Measurements from ENCODE around the gene PEX16. TPM values are rescaled to one million over a fixed set of nuclear protein-coding genes. Genes with fewer than 3 reads are reported as not detected.

The PEX16 gene
- total and polyA plus RNA-seq, 10 donors = 29.2 to 50.1 (median 34.9) TPM

- Histone ChIP-seq H3K4me3 (no peak overlapping the region), H3K27ac (no peak overlapping the region), H3K36me3 (peaks cover 0 to 100% (median 74%) of the 10 kb centered on the region in 6 donors), H3K27me3 (replicated peaks in 1 of 7) (no peaks in the 10 kb centered on the region), H3K4me1 (no peaks in the 10 kb centered on the region), H3K9me3 (no peaks in the 10 kb centered on the region)
- TF ChIP-seq POLR2A (IDR thresholded peaks at IDR 0.05) = no peak
- TF ChIP-seq POLR2AphosphoS5 (IDR thresholded peaks at IDR 0.05) = no peak
- TF ChIP-seq CTCF (IDR thresholded peaks at IDR 0.05 in 8 of 11, conservative IDR thresholded peaks at IDR 0.05 in 3 of 11) = no peak
- DNase-seq = no peak
- 92 to 100% (median 97%) methylated on average over 1 of the region's 1 CpG for WGBS, 5 donors
- intact Hi-C loops (cut with DNase I; ENCODE audit: low total_unique reads) = no loop called here
Observed at GRCh38 chr11:45947885-45948284, 30.2 kb upstream of the PEX16 start.

- H3K9me3 ChIP-seq = no peaks in the 10 kb centered on the region
- H3K4me1 ChIP-seq = no peaks in the 10 kb centered on the region
- 87 to 100% (median 94%) methylated on average over 3 of the region's 3 CpGs for WGBS, 5 donors
- intact Hi-C loops (cut with DNase I; ENCODE audit: low total_unique reads) = no loop called here
- no peak overlapping the region for H3K4me3 ChIP-seq
- H3K36me3 ChIP-seq = peaks cover 0 to 100% (median 71%) of the 10 kb centered on the region in 6 donors
- TF ChIP-seq CTCF (IDR thresholded peaks at IDR 0.05 in 8 of 11, conservative IDR thresholded peaks at IDR 0.05 in 3 of 11) (no peak), POLR2AphosphoS5 (IDR thresholded peaks at IDR 0.05) (no peak), POLR2A (IDR thresholded peaks at IDR 0.05) (no peak)
- no peaks in the 10 kb centered on the region for H3K27me3 ChIP-seq (replicated peaks in 1 of 7)
- no peak overlapping the region for H3K27ac ChIP-seq
- DNase-seq = no peak
Observed at GRCh38 chr11:45945397-45945999, 27.8 kb upstream of the PEX16 start.

GRCh38 chr11:45942381-45942780 is 24.7 kb upstream of the PEX16 start:
- Histone ChIP-seq H3K27me3 (replicated peaks in 1 of 7) (no peaks in the 10 kb centered on the region), H3K36me3 (peaks cover under 1 to 100% (median 53%) of the 10 kb centered on the region in 6 donors), H3K27ac (no peak overlapping the region), H3K4me1 (peaks cover 0 to 24% (median 2%) of the 10 kb centered on the region in 6 donors), H3K9me3 (no peaks in the 10 kb centered on the region), H3K4me3 (no peak overlapping the region)
- intact Hi-C loops (cut with DNase I; ENCODE audit: low total_unique reads) = no loop called here
- 95 to 97% (median 96%) methylated on average over 4 of the region's 4 CpGs for WGBS, 5 donors
- TF ChIP-seq POLR2A (IDR thresholded peaks at IDR 0.05) = no peak
- no peak for TF ChIP-seq CTCF (IDR thresholded peaks at IDR 0.05 in 8 of 11, conservative IDR thresholded peaks at IDR 0.05 in 3 of 11)
- TF ChIP-seq POLR2AphosphoS5 (IDR thresholded peaks at IDR 0.05) = no peak
- DNase-seq = no peak

- no peak overlapping the region for H3K4me3 ChIP-seq
- H3K27me3 ChIP-seq (replicated peaks in 1 of 7) = no peaks in the 10 kb centered on the region
- H3K36me3 ChIP-seq = peaks cover 3 to 100% (median 48%) of the 10 kb centered on the region in 6 donors
- H3K27ac ChIP-seq = no peak overlapping the region
- H3K4me1 ChIP-seq = peaks cover 0 to 35% (median 3%) of the 10 kb centered on the region in 6 donors
- TF ChIP-seq CTCF (IDR thresholded peaks at IDR 0.05 in 8 of 11, conservative IDR thresholded peaks at IDR 0.05 in 3 of 11) (no peak), POLR2A (IDR thresholded peaks at IDR 0.05) (no peak), POLR2AphosphoS5 (IDR thresholded peaks at IDR 0.05) (no peak)
- DNase-seq = no peak
- intact Hi-C loops (cut with DNase I; ENCODE audit: low total_unique reads) = no loop called here
- 78 to 94% (median 84%) methylated on average over 4 of the region's 4 CpGs for whole genome bisulfite sequencing, 5 donors
- no peaks in the 10 kb centered on the region for H3K9me3 ChIP-seq
Observed at GRCh38 chr11:45941285-45941684, 23.6 kb upstream of the PEX16 start.

Data from spleen (tissue), 11 donors.